Testis (tissue), 3 donors: ENCODE results near the gene SOBP. TPM values are rescaled to one million over a fixed set of nuclear protein-coding genes. Genes with fewer than 3 reads are reported as not detected.

Source experiments
- DNase-seq: peaks from one replicate; pipeline ENCODE4 v3.0.0-alpha.2; 2019
- H3K27ac ChIP-seq, 2 donors: fragments of 200-600 bp; sonication (generic); one replicate each; pipeline ENCODE4 v1.5.1; 2019
- H3K27me3 ChIP-seq: fragments of 200-600 bp; sonication (generic); one replicate; pipeline ENCODE4 v1.5.1; 2019
- H3K36me3 ChIP-seq: fragments of 200-600 bp; sonication (generic); one replicate; pipeline ENCODE4 v1.5.1; 2017; ENCODE audit warnings: low read depth; ENCODE audit errors: missing control alignments
- H3K4me1 ChIP-seq: fragments of 200-600 bp; sonication (generic); one replicate; pipeline ENCODE4 v1.5.1; 2019
- H3K4me3 ChIP-seq, 2 donors: fragments of 200-600 bp; sonication (generic); one replicate each; pipeline ENCODE4 v1.5.1; 2017 to 2019
- H3K9me3 ChIP-seq: fragments of 200-600 bp; sonication (generic); one replicate; pipeline ENCODE4 v1.5.1; 2017
- CTCF ChIP-seq, 3 experiments: fragments of 450-650 bp in 2 of 3; fragments of 200-600 bp in 1 of 3; sonication (generic) in 1 of 3; IDR thresholded peaks; one replicate each; pipeline ENCODE4 v1.5.1; 2016 to 2019; ENCODE audit warnings: antibody characterized with exemption in 3 of 3, mild to moderate bottlenecking in 2 of 3, moderate library complexity in 1 of 3
- POLR2A ChIP-seq: fragments of 450-650 bp; IDR thresholded peaks from one replicate; pipeline ENCODE4 v1.6.1; 2017; ENCODE audit warnings: antibody characterized with exemption, mild to moderate bottlenecking, moderate library complexity
- WGBS, 2 donors: methylation state at CpG; one replicate each; pipeline ENCODE4 v1.1.5; 2018; 5-methylcytosine and 5-hydroxymethylcytosine counted together
- intact Hi-C: fragments of 100-400 bp; cut with DNase I; formaldehyde crosslinking; loops from one replicate; pipeline ENCODE4 v1.15.1; 2023; ENCODE audit warnings: low total_unique reads
- polyA plus RNA-seq: library from polyadenylated mRNA; stranded (reverse); fragments of 350-450 nt; fragmentation: Illumina TruSeq; extraction: RNeasy Lipid Tissue Mini Kit (QIAGEN cat#74804); gene quantifications from one replicate; pipeline ENCODE4 v1.2.3, GENCODE V29; 2014; ENCODE audit warnings: low read depth, low replicate concordance; ENCODE audit not compliant: insufficient read depth
- total RNA-seq, 2 donors: library from RNA; depleted of rRNA; stranded (reverse); fragments of >200 nt; gene quantifications; one replicate each; pipeline ENCODE4 v1.2.3, GENCODE V29; 2016

SOBP gene
- total and polyA plus RNA-seq, 3 donors from 2014 or later: 13.9 to 27.2 (median 17.2) TPM

- Histone ChIP-seq H3K4me3 (no peak overlapping the region), H3K4me1 (peaks cover 27% of the 10 kb centered on the region), H3K27me3 (no peaks in the 10 kb centered on the region), H3K36me3 (no peaks in the 10 kb centered on the region), H3K27ac (no peak overlapping the region), H3K9me3 (no peaks in the 10 kb centered on the region)
- no peak for DNase-seq
- intact Hi-C loops: no loop called here
- 80 to 83% methylated on average over 2 of the region's 2 CpGs for WGBS, 2 donors
- no peak for TF ChIP-seq POLR2A
- TF ChIP-seq CTCF (IDR thresholded peaks at IDR 0.05): no peak
Measured at GRCh38 chr6:107589934-107590333, 100.0 kb downstream of the SOBP start.

GRCh38 chr6:107590378-107590777, 100.5 kb downstream of the SOBP start:
- Histone ChIP-seq H3K27me3 (no peaks in the 10 kb centered on the region), H3K9me3 (no peaks in the 10 kb centered on the region), H3K36me3 (no peaks in the 10 kb centered on the region), H3K4me1 (peaks cover 27% of the 10 kb centered on the region), H3K27ac (no peak overlapping the region), H3K4me3 (no peak overlapping the region)
- DNase-seq: no peak
- WGBS, 2 donors: 53 to 74% methylated on average over 1 of the region's 1 CpG
- intact Hi-C loops: no loop called here
- TF ChIP-seq CTCF (IDR thresholded peaks at IDR 0.05) (no peak), POLR2A (no peak)

GRCh38 chr6:107591346-107591745, 101.4 kb downstream of the SOBP start:
- no peaks in the 10 kb centered on the region for H3K36me3 ChIP-seq
- H3K4me3 ChIP-seq: no peak overlapping the region
- H3K4me1 ChIP-seq: peaks cover 30% of the 10 kb centered on the region
- DNase-seq: no peak
- H3K9me3 ChIP-seq: no peaks in the 10 kb centered on the region
- WGBS, 2 donors: 100% methylated on average over 1 of the region's 1 CpG
- no peak overlapping the region for H3K27ac ChIP-seq
- no peak for TF ChIP-seq CTCF (IDR thresholded peaks at IDR 0.05)
- TF ChIP-seq POLR2A: no peak
- H3K27me3 ChIP-seq: no peaks in the 10 kb centered on the region
- intact Hi-C loops: no loop called here

GRCh38 chr6:107592806-107593205, 102.9 kb downstream of the SOBP start:
- Histone ChIP-seq H3K4me3 (no peak overlapping the region), H3K9me3 (no peaks in the 10 kb centered on the region), H3K27ac (no peak overlapping the region), H3K27me3 (no peaks in the 10 kb centered on the region), H3K4me1 (peaks cover 21% of the 10 kb centered on the region), H3K36me3 (no peaks in the 10 kb centered on the region)
- intact Hi-C loops: no loop called here
- WGBS, 2 donors: 89 to 93% methylated on average over 2 of the region's 2 CpGs
- TF ChIP-seq CTCF (IDR thresholded peaks at IDR 0.05): no peak
- TF ChIP-seq POLR2A: no peak
- DNase-seq: no peak

GRCh38 chr6:107594736-107595135, 104.8 kb downstream of the SOBP start:
- no peak for DNase-seq
- 70 to 76% methylated on average over 2 of the region's 2 CpGs for WGBS, 2 donors
- intact Hi-C loops: no loop called here
- Histone ChIP-seq H3K36me3 (no peaks in the 10 kb centered on the region), H3K27me3 (no peaks in the 10 kb centered on the region), H3K27ac (no peak overlapping the region), H3K4me3 (no peak overlapping the region), H3K4me1 (peaks cover 6% of the 10 kb centered on the region), H3K9me3 (no peaks in the 10 kb centered on the region)
- TF ChIP-seq POLR2A (no peak), CTCF (IDR thresholded peaks at IDR 0.05) (no peak)
